Ovary (tissue), 9 donors: ENCODE results near the gene SETD7. TPM values are rescaled to one million over a fixed set of nuclear protein-coding genes. Genes with fewer than 3 reads are reported as not detected.

Experiments
- DNase-seq, 5 donors: peaks; one replicate each; pipeline ENCODE4 v3.0.0-alpha.2; 2019 to 2020
- H3K27ac ChIP-seq, 2 donors: fragments of 200-600 bp; one replicate each; pipeline versions ENCODE4 v1.5.1 to v1.8.0; 2019 to 2022
- H3K27me3 ChIP-seq: fragments of 200-600 bp; one replicate; pipeline ENCODE4 v1.8.0; 2022
- H3K36me3 ChIP-seq: fragments of 200-600 bp; sonication (generic); one replicate; pipeline ENCODE4 v1.5.1; 2019
- H3K4me1 ChIP-seq: one replicate; pipeline ENCODE4 v1.8.1; 2013; ENCODE audit warnings: mild to moderate bottlenecking, moderate library complexity; ENCODE audit not compliant: insufficient read depth
- H3K4me3 ChIP-seq: fragments of 200-600 bp; sonication (generic); one replicate; pipeline ENCODE4 v1.5.1; 2017
- H3K9me3 ChIP-seq, 2 donors: fragments of 200-600 bp in 1 of 2; sonication (generic) in 1 of 2; one replicate each; pipeline versions ENCODE4 v1.5.1 to v1.8.1; 2013 to 2019; ENCODE audit warnings: mild to moderate bottlenecking in 1 of 2, moderate library complexity in 1 of 2
- CTCF ChIP-seq, 3 donors: fragments of 450-650 bp in 2 of 3; fragments of 200-600 bp in 1 of 3; IDR thresholded peaks; one replicate each; pipeline versions ENCODE4 v1.5.1 to v1.8.0; 2016 to 2022; ENCODE audit warnings: antibody characterized with exemption in 3 of 3, mild to moderate bottlenecking in 1 of 3
- EP300 ChIP-seq: sonication (generic); formaldehyde crosslinking; IDR thresholded peaks from one replicate; pipeline ENCODE4 v1.6.1; 2017; ENCODE audit warnings: antibody characterized with exemption
- POLR2A ChIP-seq: fragments of 450-650 bp; IDR thresholded peaks from one replicate; pipeline ENCODE4 v1.6.1; 2017; ENCODE audit warnings: antibody characterized with exemption, mild to moderate bottlenecking, moderate library complexity
- WGBS, 3 donors: extraction: QIAGEN DNeasy Blood & Tissue Kit in 1 of 3; methylation state at CpG; one replicate each; pipeline versions ENCODE4 v1.1.5 to v1.1.7; 2013 to 2017; 5-methylcytosine and 5-hydroxymethylcytosine counted together
- intact Hi-C, 4 donors: fragments of 100-400 bp; cut with DNase I; formaldehyde crosslinking; loops; one replicate each; pipeline versions ENCODE4 v1.11.0 to v1.15.1; 2022 to 2023
- polyA plus RNA-seq, 2 donors: library from polyadenylated mRNA; stranded (reverse); fragments of 200-250 nt in 1 of 2; fragments of 350-450 nt in 1 of 2; fragmentation: Illumina TruSeq in 1 of 2; extraction: RNeasy Lipid Tissue Mini Kit (QIAGEN cat#74804) in 1 of 2; gene quantifications; one replicate each; pipeline ENCODE4 v1.2.3, GENCODE V29; 2013 to 2014
- total RNA-seq, 7 donors: library from RNA; depleted of rRNA in 2 of 7; stranded (reverse); fragments of >200 nt in 2 of 7; fragmentation: NEBNext Ultra II Directional in 3 of 7; extraction: Animal tissue kit (Norgen Biotek cat#: 25700) in 3 of 7; gene quantifications; one replicate each; pipeline versions ENCODE4 v1.1.0 to v1.2.4, GENCODE V29; 2016 to 2023
- donor health status: DM: no; HTN: no; CAD: no; lungs with moderate emphysema.
- donor health status: DM: no; HTN: no; CAD: no.
- donor health status: Bipolar disorder and iron deficiency.
- donor health status: DM: yes; HTN: yes; CAD: no.
- donor health status: DM: no; HTN: no; CAD: no.
- donor health status: DM: yes; HTN: yes; CAD: no.

Gene SETD7
- total and polyA plus RNA-seq, 9 donors, result 14.3 to 52.4 (median 32.8) TPM

DNA sequence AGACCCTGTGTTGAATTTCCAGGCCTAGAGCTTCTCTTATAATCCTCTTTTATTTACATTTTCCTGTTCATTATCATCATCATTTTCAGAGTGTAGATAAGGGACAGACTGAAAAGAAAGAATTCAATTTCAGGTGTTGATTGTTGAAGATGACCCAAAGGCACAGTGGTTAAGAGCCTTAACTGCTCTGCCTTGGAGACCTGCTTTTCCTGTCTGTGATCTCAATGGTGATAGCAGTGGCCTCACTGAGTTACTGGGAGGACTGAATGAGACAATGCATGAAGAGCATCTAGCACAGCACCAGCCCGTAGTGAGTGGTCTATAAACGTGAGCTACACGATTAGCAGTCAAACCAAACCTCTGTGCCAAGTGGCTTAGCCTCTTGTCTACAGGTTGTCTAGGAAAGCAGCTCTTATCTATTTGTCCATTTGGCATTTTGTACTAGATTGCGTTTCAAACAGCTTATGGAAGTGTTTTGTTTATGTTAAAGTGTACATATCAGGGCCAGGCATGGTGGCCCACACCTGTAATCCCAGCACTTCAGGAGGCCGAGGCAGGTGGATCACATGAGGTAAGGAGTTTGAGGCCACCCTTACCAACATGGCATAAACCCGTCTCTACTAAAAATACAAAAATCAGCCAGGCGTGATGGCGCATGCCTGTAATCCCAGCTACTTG, 41.5 kb downstream of the SETD7 start:
- 88 to 91% (median 90%) methylated on average over 8 of the region's 8 CpGs for WGBS, 3 donors
- H3K36me3 ChIP-seq, result no peaks in the 10 kb centered on the region

GRCh38 chr4:139511320-139511719, 44.7 kb downstream of the SETD7 start:
- Histone ChIP-seq H3K9me3 (no peaks in the 10 kb centered on the region), H3K27ac (no peak overlapping the region), H3K36me3 (no peaks in the 10 kb centered on the region), H3K4me3 (no peak overlapping the region), H3K27me3 (no peaks in the 10 kb centered on the region), H3K4me1 (no peaks in the 10 kb centered on the region)
- TF ChIP-seq CTCF (IDR thresholded peaks at IDR 0.05), result no peak
- TF ChIP-seq EP300, result no peak
- TF ChIP-seq POLR2A, result no peak
- intact Hi-C loops, result no loop called here
- no peak for DNase-seq
- 85 to 89% (median 85%) methylated on average over 10 of the region's 10 CpGs for WGBS, 3 donors

More for the DNA sequence above, 41.5 kb downstream of the SETD7 start:
- H3K4me3 ChIP-seq, result no peak overlapping the region
- H3K4me1 ChIP-seq, result no peaks in the 10 kb centered on the region
- no peak overlapping the region for H3K27ac ChIP-seq
- TF ChIP-seq EP300, result no peak
- TF ChIP-seq POLR2A, result no peak
- no peak for TF ChIP-seq CTCF (IDR thresholded peaks at IDR 0.05)
- DNase-seq, result no peak
- intact Hi-C loops, result no loop called here
- no peaks in the 10 kb centered on the region for H3K27me3 ChIP-seq
- H3K9me3 ChIP-seq, result no peaks in the 10 kb centered on the region

DNA sequence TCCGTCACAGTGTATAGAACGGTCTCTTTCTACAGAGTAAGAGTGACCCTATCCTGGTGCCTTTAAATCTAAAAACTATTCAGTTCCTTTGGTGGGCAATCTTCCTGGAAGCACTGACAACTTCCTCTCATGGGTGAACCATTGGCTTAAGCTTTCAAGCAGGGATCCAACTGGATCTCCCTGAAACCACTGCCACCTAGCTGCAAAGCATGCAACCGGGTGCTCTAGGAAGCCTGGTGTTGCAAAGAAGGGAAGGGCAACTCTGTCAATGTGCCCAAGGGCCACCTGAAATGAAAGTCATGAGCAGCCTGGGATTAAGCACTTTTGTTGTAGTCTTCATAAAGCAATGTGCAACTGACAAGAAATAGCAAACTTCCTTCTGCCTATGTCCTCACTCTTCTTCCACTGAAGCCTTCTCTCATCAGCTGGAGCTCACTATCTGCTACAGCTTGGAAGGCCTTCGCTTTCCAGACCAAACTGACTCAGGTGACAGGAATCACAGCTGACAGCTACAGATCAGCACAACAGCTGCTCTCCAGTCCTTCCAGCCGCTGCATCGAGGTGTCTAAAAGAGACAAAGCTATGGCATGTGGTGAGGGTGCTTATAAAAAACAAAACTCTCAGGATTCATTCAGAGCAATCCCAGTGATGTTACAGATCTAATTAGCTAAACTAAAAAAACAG, 46.1 kb downstream of the SETD7 start:
- no peaks in the 10 kb centered on the region for H3K9me3 ChIP-seq
- 79 to 84% (median 82%) methylated on average over 6 of the region's 6 CpGs for WGBS, 3 donors
- H3K36me3 ChIP-seq, result no peaks in the 10 kb centered on the region
- H3K4me1 ChIP-seq, result no peaks in the 10 kb centered on the region
- DNase-seq, result no peak
- no peak overlapping the region for H3K4me3 ChIP-seq
- intact Hi-C loops, result no loop called here
- H3K27me3 ChIP-seq, result no peaks in the 10 kb centered on the region
- no peak overlapping the region for H3K27ac ChIP-seq
- TF ChIP-seq POLR2A (no peak), CTCF (IDR thresholded peaks at IDR 0.05) (no peak), EP300 (no peak)

DNA sequence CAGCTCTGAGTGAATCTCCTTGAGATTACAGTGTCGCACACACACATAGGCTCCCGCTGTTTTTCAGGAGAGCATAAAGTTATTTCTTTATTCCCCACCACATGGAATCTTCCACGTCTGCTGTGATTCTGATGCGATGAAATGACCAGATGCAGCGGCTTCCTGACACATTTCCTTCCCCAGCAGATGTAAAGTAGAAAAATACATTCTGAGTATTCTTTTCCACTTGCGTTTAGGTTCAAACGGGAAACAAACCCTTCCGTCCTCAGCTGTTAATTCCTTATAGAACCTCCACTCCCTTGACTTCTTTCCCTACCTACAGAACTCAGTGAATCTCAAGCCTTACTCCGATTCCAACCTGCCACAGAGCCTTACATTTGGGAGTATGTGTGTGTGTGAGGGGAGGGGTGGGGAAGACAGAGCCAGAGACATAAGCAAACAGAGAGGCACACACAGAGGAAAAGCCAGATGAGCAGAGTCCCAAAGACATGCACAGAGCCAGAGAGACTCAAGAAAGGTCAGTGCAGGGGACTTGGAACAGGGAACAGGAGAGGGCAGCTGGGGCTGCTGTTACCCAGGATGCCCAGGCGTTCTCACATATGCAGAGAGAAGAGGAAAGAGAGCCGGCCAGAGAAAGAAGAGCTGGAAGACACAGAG, 47.3 kb downstream of the SETD7 start:
- 92 to 95% (median 94%) methylated on average over 11 of the region's 11 CpGs for WGBS, 3 donors
- Histone ChIP-seq H3K9me3 (no peaks in the 10 kb centered on the region), H3K27ac (no peak overlapping the region), H3K27me3 (no peaks in the 10 kb centered on the region), H3K4me3 (no peak overlapping the region), H3K36me3 (no peaks in the 10 kb centered on the region), H3K4me1 (no peaks in the 10 kb centered on the region)
- intact Hi-C loops, result no loop called here
- DNase-seq, result no peak
- TF ChIP-seq POLR2A, result no peak
- TF ChIP-seq CTCF (IDR thresholded peaks at IDR 0.05), result no peak
- TF ChIP-seq EP300, result no peak
